HEK293 (cell line): ENCODE data around the gene TCAP.

Experiments
- BCL11A ChIP-seq: fragments of 450-650 bp; formaldehyde crosslinking; IDR thresholded peaks from 2 replicates; pipeline ENCODE4 v1.5.1; 2016; ENCODE audit warnings: low read depth, missing biosample characterization, missing genetic modification characterization
- EGR2 ChIP-seq: fragments of 450-650 bp; formaldehyde crosslinking; IDR thresholded peaks from 2 replicates; pipeline ENCODE4 v1.5.1; 2016; ENCODE audit warnings: low read depth, missing biosample characterization, missing genetic modification characterization
- HOXA7 ChIP-seq: sonication (generic); formaldehyde crosslinking; IDR thresholded peaks from 2 replicates; pipeline ENCODE4 v1.8.1; 2022; ENCODE audit warnings: missing genetic modification reagents, borderline replicate concordance
- INSM2 ChIP-seq: fragments of 450-650 bp; formaldehyde crosslinking; IDR thresholded peaks from 2 replicates; pipeline ENCODE4 v1.5.1; 2016; ENCODE audit warnings: missing biosample characterization, missing genetic modification characterization
- SALL2 ChIP-seq: fragments of 450-650 bp; formaldehyde crosslinking; IDR thresholded peaks from 2 replicates; pipeline ENCODE4 v1.5.0; 2017; ENCODE audit warnings: missing biosample characterization, mild to moderate bottlenecking, missing genetic modification characterization, borderline replicate concordance
- SP7 ChIP-seq: fragments of 450-650 bp; formaldehyde crosslinking; IDR thresholded peaks from 2 replicates; pipeline ENCODE4 v1.5.1; 2016; ENCODE audit warnings: missing biosample characterization, missing genetic modification characterization
- TCF7L2 ChIP-seq: IDR thresholded peaks from 2 replicates; pipeline ENCODE4 v1.6.1; 2011; ENCODE audit warnings: low read depth, mild to moderate bottlenecking, inconsistent platforms, low read length, moderate library complexity, borderline replicate concordance
- TSHZ1 ChIP-seq: fragments of 450-650 bp; formaldehyde crosslinking; IDR thresholded peaks from 2 replicates; pipeline ENCODE4 v1.5.1; 2016; ENCODE audit warnings: missing biosample characterization, missing genetic modification characterization, borderline replicate concordance
- ZBTB20 ChIP-seq: fragments of 450-650 bp; formaldehyde crosslinking; IDR thresholded peaks from 2 replicates; pipeline ENCODE4 v1.5.1; 2016; ENCODE audit warnings: missing biosample characterization, missing genetic modification characterization
- ZNF10 ChIP-seq: fragments of 450-650 bp; formaldehyde crosslinking; IDR thresholded peaks from 2 replicates; pipeline ENCODE4 v1.5.1; 2017; ENCODE audit warnings: missing biosample characterization, missing genetic modification characterization
- ZNF354C ChIP-seq: fragments of 450-650 bp; formaldehyde crosslinking; IDR thresholded peaks from 2 replicates; pipeline ENCODE4 v1.5.1; 2016; ENCODE audit warnings: missing biosample characterization, missing genetic modification characterization, low read depth, borderline replicate concordance
- ZNF501 ChIP-seq: fragments of 450-650 bp; formaldehyde crosslinking; IDR thresholded peaks from 2 replicates; pipeline ENCODE4 v1.5.1; 2016; ENCODE audit warnings: missing biosample characterization, missing genetic modification characterization
- ZNF548 ChIP-seq: fragments of 450-650 bp; formaldehyde crosslinking; IDR thresholded peaks from 2 replicates; pipeline ENCODE4 v1.5.1; 2016; ENCODE audit warnings: missing biosample characterization, missing genetic modification characterization
- ZNF600 ChIP-seq: fragments of 450-650 bp; formaldehyde crosslinking; IDR thresholded peaks from 2 replicates; pipeline ENCODE4 v1.5.1; 2016; ENCODE audit warnings: missing biosample characterization, missing genetic modification characterization
- ZNF658 ChIP-seq: fragments of 450-650 bp; formaldehyde crosslinking; IDR thresholded peaks from 2 replicates; pipeline ENCODE4; 2016; ENCODE audit warnings: missing biosample characterization, missing genetic modification characterization
- ZNF664 ChIP-seq: fragments of 450-650 bp; formaldehyde crosslinking; IDR thresholded peaks from 2 replicates; pipeline ENCODE4 v1.5.1; 2016; ENCODE audit warnings: missing biosample characterization, missing genetic modification characterization
- ZNF747 ChIP-seq: fragments of 450-650 bp; formaldehyde crosslinking; IDR thresholded peaks from 2 replicates; pipeline ENCODE4 v1.5.1; 2016; ENCODE audit warnings: missing biosample characterization, missing genetic modification characterization
- ZNF776 ChIP-seq: fragments of 450-650 bp; formaldehyde crosslinking; IDR thresholded peaks from 2 replicates; pipeline ENCODE4 v1.5.0; 2017; ENCODE audit warnings: missing biosample characterization, missing genetic modification characterization, borderline replicate concordance
- TF ChIP-seq, protein P1 (sequence below): fragments of 450-650 bp; formaldehyde crosslinking; IDR thresholded peaks from 2 replicates; pipeline ENCODE4 v1.5.1; 2016; ENCODE audit warnings: missing biosample characterization, missing genetic modification characterization
- TF ChIP-seq, protein P2 (sequence below): fragments of 450-650 bp; formaldehyde crosslinking; conservative IDR thresholded peaks from 2 replicates; pipeline ENCODE4 v1.5.1; 2016; ENCODE audit warnings: low read depth, missing biosample characterization, missing genetic modification characterization
- TF ChIP-seq, protein P3 (sequence below): fragments of 450-650 bp; formaldehyde crosslinking; IDR thresholded peaks from 2 replicates; pipeline ENCODE4 v1.5.0; 2017; ENCODE audit warnings: missing biosample characterization, missing genetic modification characterization, borderline replicate concordance
- TF ChIP-seq, protein P4 (sequence below): fragments of 450-650 bp; formaldehyde crosslinking; IDR thresholded peaks from 2 replicates; pipeline ENCODE4 v1.5.1; 2016; ENCODE audit warnings: missing biosample characterization, missing genetic modification characterization

TCAP gene

DNA sequence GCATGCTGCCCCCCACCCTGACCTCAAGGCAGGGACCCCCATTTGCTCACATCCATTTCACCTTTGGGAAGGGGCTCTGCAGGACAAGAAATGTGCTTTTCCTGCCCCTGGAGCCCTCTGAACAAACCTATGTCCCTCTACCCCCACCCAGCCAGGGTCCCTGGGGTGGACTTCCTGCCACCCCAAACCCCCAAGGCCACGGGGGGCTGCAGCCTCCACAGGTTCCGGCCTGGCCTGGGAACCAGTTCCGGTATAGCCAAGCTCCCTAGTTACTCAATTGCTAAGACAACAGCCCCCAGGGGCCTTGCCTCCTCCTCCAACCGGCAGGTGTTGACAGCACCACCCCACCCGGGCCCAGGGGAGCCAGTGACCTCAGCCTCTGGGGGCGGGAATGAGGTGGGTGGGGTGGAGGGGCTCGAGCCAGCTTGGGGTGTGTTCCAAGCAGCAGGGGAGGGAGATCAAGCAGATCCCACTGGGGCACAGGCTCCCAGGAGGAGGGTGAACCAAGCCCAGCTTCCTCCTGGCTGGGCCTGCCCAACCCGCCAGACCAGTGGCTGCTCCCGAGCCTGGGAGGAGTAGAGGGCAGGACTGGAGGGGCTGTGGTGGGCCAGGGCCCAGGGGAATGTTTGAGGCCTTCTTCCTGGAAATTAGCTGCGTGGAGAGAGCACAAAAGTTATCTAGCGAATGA, 9.7 kb downstream of the TCAP start (continued):
- TF ChIP-seq, protein P1, sequence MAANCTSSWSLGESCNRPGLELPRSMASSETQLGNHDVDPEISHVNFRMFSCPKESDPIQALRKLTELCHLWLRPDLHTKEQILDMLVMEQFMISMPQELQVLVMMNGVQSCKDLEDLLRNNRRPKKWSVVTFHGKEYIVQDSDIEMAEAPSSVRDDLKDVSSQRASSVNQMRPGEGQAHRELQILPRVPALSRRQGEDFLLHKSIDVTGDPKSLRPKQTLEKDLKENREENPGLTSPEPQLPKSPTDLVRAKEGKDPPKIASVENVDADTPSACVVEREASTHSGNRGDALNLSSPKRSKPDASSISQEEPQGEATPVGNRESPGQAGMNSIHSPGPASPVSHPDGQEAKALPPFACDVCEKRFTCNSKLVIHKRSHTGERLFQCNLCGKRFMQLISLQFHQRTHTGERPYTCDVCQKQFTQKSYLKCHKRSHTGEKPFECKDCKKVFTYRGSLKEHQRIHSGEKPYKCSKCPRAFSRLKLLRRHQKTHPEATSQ (tag by site-specific recombination) = no peak
- TF ChIP-seq HOXA7 (CRISPR knock-in tag) (no peak), TCF7L2 (no peak), ZBTB20 (tag by site-specific recombination) (peak; percentile 25; the same call in 1 of the 2 replicates), ZNF548 (tag by site-specific recombination) (no peak), ZNF501 (tag by site-specific recombination) (no peak), TSHZ1 (tag by site-specific recombination) (no peak), ZNF776 (tag by site-specific recombination) (no peak), SALL2 (no peak), ZNF354C (tag by site-specific recombination) (no peak), ZNF747 (no peak), SP7 (tag by site-specific recombination) (peak; percentile 89), INSM2 (tag by site-specific recombination) (no peak), ZNF658 (tag by site-specific recombination) (no peak), ZNF664 (tag by site-specific recombination) (no peak), ZNF600 (peak; percentile 69; the same call in 1 of the 2 replicates), EGR2 (tag by site-specific recombination) (peak; percentile 96), BCL11A (tag by site-specific recombination) (no peak), ZNF10 (tag by site-specific recombination) (no peak)
- TF ChIP-seq, protein P2, sequence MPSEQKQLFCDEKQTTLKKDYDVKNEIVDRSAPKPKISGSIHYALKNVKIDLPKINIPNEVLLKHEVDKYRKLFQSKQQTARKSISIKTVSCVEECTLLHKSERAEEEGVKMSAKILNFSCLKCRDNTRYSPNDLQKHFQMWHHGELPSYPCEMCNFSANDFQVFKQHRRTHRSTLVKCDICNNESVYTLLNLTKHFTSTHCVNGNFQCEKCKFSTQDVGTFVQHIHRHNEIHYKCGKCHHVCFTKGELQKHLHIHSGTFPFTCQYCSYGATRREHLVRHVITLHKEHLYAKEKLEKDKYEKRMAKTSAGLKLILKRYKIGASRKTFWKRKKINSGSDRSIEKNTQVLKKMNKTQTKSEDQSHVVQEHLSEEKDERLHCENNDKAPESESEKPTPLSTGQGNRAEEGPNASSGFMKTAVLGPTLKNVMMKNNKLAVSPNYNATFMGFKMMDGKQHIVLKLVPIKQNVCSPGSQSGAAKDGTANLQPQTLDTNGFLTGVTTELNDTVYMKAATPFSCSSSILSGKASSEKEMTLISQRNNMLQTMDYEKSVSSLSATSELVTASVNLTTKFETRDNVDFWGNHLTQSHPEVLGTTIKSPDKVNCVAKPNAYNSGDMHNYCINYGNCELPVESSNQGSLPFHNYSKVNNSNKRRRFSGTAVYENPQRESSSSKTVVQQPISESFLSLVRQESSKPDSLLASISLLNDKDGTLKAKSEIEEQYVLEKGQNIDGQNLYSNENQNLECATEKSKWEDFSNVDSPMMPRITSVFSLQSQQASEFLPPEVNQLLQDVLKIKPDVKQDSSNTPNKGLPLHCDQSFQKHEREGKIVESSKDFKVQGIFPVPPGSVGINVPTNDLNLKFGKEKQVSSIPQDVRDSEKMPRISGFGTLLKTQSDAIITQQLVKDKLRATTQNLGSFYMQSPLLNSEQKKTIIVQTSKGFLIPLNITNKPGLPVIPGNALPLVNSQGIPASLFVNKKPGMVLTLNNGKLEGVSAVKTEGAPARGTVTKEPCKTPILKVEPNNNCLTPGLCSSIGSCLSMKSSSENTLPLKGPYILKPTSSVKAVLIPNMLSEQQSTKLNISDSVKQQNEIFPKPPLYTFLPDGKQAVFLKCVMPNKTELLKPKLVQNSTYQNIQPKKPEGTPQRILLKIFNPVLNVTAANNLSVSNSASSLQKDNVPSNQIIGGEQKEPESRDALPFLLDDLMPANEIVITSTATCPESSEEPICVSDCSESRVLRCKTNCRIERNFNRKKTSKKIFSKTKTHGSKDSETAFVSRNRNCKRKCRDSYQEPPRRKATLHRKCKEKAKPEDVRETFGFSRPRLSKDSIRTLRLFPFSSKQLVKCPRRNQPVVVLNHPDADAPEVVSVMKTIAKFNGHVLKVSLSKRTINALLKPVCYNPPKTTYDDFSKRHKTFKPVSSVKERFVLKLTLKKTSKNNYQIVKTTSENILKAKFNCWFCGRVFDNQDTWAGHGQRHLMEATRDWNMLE = no peak
- TF ChIP-seq, protein P3, sequence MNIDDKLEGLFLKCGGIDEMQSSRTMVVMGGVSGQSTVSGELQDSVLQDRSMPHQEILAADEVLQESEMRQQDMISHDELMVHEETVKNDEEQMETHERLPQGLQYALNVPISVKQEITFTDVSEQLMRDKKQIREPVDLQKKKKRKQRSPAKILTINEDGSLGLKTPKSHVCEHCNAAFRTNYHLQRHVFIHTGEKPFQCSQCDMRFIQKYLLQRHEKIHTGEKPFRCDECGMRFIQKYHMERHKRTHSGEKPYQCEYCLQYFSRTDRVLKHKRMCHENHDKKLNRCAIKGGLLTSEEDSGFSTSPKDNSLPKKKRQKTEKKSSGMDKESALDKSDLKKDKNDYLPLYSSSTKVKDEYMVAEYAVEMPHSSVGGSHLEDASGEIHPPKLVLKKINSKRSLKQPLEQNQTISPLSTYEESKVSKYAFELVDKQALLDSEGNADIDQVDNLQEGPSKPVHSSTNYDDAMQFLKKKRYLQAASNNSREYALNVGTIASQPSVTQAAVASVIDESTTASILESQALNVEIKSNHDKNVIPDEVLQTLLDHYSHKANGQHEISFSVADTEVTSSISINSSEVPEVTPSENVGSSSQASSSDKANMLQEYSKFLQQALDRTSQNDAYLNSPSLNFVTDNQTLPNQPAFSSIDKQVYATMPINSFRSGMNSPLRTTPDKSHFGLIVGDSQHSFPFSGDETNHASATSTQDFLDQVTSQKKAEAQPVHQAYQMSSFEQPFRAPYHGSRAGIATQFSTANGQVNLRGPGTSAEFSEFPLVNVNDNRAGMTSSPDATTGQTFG (tag by site-specific recombination) = no peak
- TF ChIP-seq, protein P4, sequence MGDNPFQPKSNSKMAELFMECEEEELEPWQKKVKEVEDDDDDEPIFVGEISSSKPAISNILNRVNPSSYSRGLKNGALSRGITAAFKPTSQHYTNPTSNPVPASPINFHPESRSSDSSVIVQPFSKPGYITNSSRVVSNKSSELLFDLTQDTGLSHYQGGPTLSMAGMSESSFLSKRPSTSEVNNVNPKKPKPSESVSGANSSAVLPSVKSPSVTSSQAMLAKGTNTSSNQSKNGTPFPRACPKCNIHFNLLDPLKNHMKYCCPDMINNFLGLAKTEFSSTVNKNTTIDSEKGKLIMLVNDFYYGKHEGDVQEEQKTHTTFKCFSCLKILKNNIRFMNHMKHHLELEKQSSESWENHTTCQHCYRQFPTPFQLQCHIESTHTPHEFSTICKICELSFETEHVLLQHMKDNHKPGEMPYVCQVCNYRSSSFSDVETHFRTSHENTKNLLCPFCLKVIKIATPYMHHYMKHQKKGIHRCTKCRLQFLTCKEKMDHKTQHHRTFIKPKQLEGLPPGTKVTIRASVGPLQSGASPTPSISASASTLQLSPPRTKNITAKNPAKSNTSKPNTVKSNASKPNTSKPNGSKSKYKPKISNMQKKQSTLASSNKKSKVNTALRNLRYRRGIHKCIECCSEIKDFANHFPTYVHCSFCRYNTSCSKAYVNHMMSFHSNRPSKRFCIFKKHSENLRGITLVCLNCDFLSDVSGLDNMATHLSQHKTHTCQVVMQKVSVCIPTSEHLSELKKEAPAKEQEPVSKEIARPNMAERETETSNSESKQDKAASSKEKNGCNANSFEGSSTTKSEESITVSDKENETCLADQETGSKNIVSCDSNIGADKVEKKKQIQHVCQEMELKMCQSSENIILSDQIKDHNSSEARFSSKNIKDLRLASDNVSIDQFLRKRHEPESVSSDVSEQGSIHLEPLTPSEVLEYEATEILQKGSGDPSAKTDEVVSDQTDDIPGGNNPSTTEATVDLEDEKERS = no peak
